SK-N-SH (cell line): Measurements from ENCODE around the gene SCO2. TPM values are rescaled to one million over a fixed set of nuclear protein-coding genes. Genes with fewer than 3 reads are reported as not detected.
A peak's percentile ranks its signal among the peaks of the same experiment; 100 is the strongest.

Experiments
- CTCF ChIA-PET: fragments of 300-600, 350-600 bp; formaldehyde crosslinking; extraction: SDS; loops from one replicate; lab custom pipeline; 2021; lab: Yijun Ruan, JAX
- POLR2A ChIA-PET: fragments of 350-600 bp; sonication (Branson Sonifier 250); formaldehyde crosslinking; extraction: SDS; loops from one replicate; lab custom pipeline; 2020; ENCODE audit warnings: antibody characterized with exemption, inconsistent platforms; lab: Yijun Ruan, JAX
- DNase-seq: peaks from one replicate; pipeline ENCODE4 v3.0.0; 2012
- H2AFZ ChIP-seq: fragments of 200-600 bp; sonication (generic); 2 replicates; pipeline ENCODE4 v1.8.1; 2016; ENCODE audit warnings: antibody characterized with exemption, mild to moderate bottlenecking, low read depth
- H3F3A ChIP-seq: fragments of 200-600 bp; sonication (generic); replicated peaks from 2 replicates; pipeline ENCODE3; 2016; ENCODE audit warnings: antibody characterized with exemption, mild to moderate bottlenecking; ENCODE audit not compliant: insufficient read depth
- H3K27ac ChIP-seq, 2 experiments: fragments of 200-500 bp in 1 of 2; fragments of 200-600 bp in 1 of 2; sonication (Bioruptor generic) in 1 of 2; sonication (generic), shearing (Covaris generic) in 1 of 2; 2 replicates each; pipeline versions ENCODE4 v1.5.1 to v1.6.1; 2014 to 2016; ENCODE audit warnings: low read depth in 2 of 2, inconsistent platforms in 1 of 2, low read length in 1 of 2, mild to moderate bottlenecking in 1 of 2, mixed read lengths in 1 of 2
- H3K27me3 ChIP-seq: fragments of 200-600 bp; sonication (generic), shearing (Covaris generic); 2 replicates; pipeline ENCODE4 v1.6.1; 2016; ENCODE audit warnings: mixed run types; ENCODE audit not compliant: insufficient read depth
- H3K36me3 ChIP-seq, 2 experiments: fragments of 200-500 bp in 1 of 2; fragments of 200-600 bp in 1 of 2; sonication (Bioruptor generic) in 1 of 2; sonication (generic) in 1 of 2; replicated peaks in 1 of 2; 2 replicates each; pipeline versions ENCODE3 to v1.5.1; 2014 to 2016; ENCODE audit warnings: low read length in 1 of 2, mild to moderate bottlenecking in 1 of 2; ENCODE audit not compliant: insufficient read depth in 2 of 2, control insufficient read depth in 1 of 2
- H3K4me1 ChIP-seq, 2 experiments: fragments of 200-500 bp in 1 of 2; fragments of 200-600 bp in 1 of 2; sonication (Bioruptor generic) in 1 of 2; sonication (generic), shearing (Covaris generic) in 1 of 2; 2 replicates each; pipeline versions ENCODE4 v1.5.1 to v1.6.1; 2014 to 2016; ENCODE audit warnings: low read depth in 1 of 2, low read length in 1 of 2, mixed run types in 1 of 2; ENCODE audit not compliant: insufficient read depth in 2 of 2, control insufficient read depth in 1 of 2
- H3K4me2 ChIP-seq: fragments of 200-600 bp; sonication (generic), shearing (Covaris generic); 2 replicates; pipeline ENCODE4 v1.6.1; 2017; ENCODE audit warnings: mixed run types
- H3K4me3 ChIP-seq, 2 experiments: fragments of 200-500 bp in 1 of 2; fragments of 200-600 bp in 1 of 2; sonication (Bioruptor generic) in 1 of 2; sonication (generic), shearing (Covaris generic) in 1 of 2; 2 replicates each; pipeline versions ENCODE4 v1.5.1 to v1.8.1; 2014 to 2016; ENCODE audit warnings: low read depth in 2 of 2, inconsistent platforms in 1 of 2, low read length in 1 of 2, mild to moderate bottlenecking in 1 of 2, mixed read lengths in 1 of 2, moderate library complexity in 1 of 2
- H3K79me2 ChIP-seq: fragments of 200-600 bp; sonication (generic); 2 replicates; pipeline ENCODE4 v1.8.1; 2017; ENCODE audit warnings: mild to moderate bottlenecking; ENCODE audit not compliant: insufficient read depth
- H3K9ac ChIP-seq: fragments of 200-600 bp; sonication (generic); 2 replicates; pipeline ENCODE4 v1.6.1; 2017; ENCODE audit warnings: mixed run types
- H3K9me2 ChIP-seq: fragments of 200-600 bp; sonication (generic); 2 replicates; pipeline ENCODE4 v1.6.1; 2017; ENCODE audit warnings: mixed run types
- H3K9me3 ChIP-seq: fragments of 200-600 bp; sonication (generic); 2 replicates; pipeline ENCODE4 v1.6.1; 2017; ENCODE audit warnings: mixed run types, mild to moderate bottlenecking, moderate library complexity
- H4K20me1 ChIP-seq: fragments of 200-600 bp; sonication (generic); 2 replicates; pipeline ENCODE4 v1.6.1; 2017; ENCODE audit warnings: mild to moderate bottlenecking, mixed run types; ENCODE audit not compliant: insufficient read depth
- CTCF ChIP-seq: fragments of 200-600 bp; sonication (generic); IDR thresholded peaks from 2 replicates; pipeline ENCODE4 v1.6.1; 2017; ENCODE audit warnings: antibody characterized with exemption, mild to moderate bottlenecking, moderate library complexity
- EP300 ChIP-seq, 2 experiments: IDR thresholded peaks; 2 replicates each; pipeline versions ENCODE4 v1.4.0 to v1.6.1; 2012; ENCODE audit warnings: borderline replicate concordance in 1 of 2, low read depth in 1 of 2, low read length in 1 of 2
- GATA2 ChIP-seq: sonication (generic); formaldehyde crosslinking; IDR thresholded peaks from 2 replicates; pipeline ENCODE4 v1.5.0; 2020; ENCODE audit warnings: mild to moderate bottlenecking, missing genetic modification reagents
- MAX ChIP-seq: IDR thresholded peaks from 2 replicates; pipeline ENCODE4 v1.4.0; 2012; ENCODE audit warnings: low read depth
- RXRA ChIP-seq: IDR thresholded peaks from 2 replicates; pipeline ENCODE4 v1.4.0; 2012; ENCODE audit warnings: low read depth, mild to moderate bottlenecking, borderline replicate concordance
- SMC3 ChIP-seq: IDR thresholded peaks from 2 replicates; pipeline ENCODE4 v1.6.1; 2012; ENCODE audit warnings: low read depth, low read length, improper control_type of control experiment
- USF2 ChIP-seq: fragments of 150-350 bp; IDR thresholded peaks from 2 replicates; pipeline ENCODE4 v1.6.1; 2017; ENCODE audit warnings: antibody characterized with exemption, low read length, low read depth, borderline replicate concordance
- WGBS: methylation state at CpG from one replicate; pipeline ENCODE4 v1.1.6; 2017; ENCODE audit warnings: low lambda C conversion rate; 5-methylcytosine and 5-hydroxymethylcytosine counted together
- polyA plus RNA-seq, 3 experiments: library from polyadenylated mRNA; depleted of rRNA; stranded (reverse); fragments of >200 nt; gene quantifications; 2 replicates each; pipeline ENCODE4 v1.2.3, GENCODE V29; 2012

The SCO2 gene
- polyA plus RNA-seq, 1 of the 3 experiments (the other 2 are of a cell fraction): 4.0 TPM

- H3K9ac ChIP-seq: no peak overlapping the region
- 93% methylated on average over 28 of the region's 78 CpGs for WGBS
- H3K79me2 ChIP-seq: no peaks in the 10 kb centered on the region
- H3K4me2 ChIP-seq: no peak overlapping the region
- H2AFZ ChIP-seq: no peak overlapping the region
- H3K4me1 ChIP-seq: peaks cover 0 to 9% of the 10 kb centered on the region in 2 experiments; a peak in 1 of 4 replicates
- H3F3A ChIP-seq: peaks cover 3% of the 10 kb centered on the region
- H3K27me3 ChIP-seq: no peaks in the 10 kb centered on the region
- H3K9me3 ChIP-seq: no peaks in the 10 kb centered on the region
- H3K4me3 ChIP-seq: no peak overlapping the region
- H3K27ac ChIP-seq: no peak overlapping the region
- H3K9me2 ChIP-seq: no peaks in the 10 kb centered on the region
- H3K36me3 ChIP-seq: no peaks in the 10 kb centered on the region
- TF ChIP-seq CTCF: no peak
- ChIA-PET CTCF (interaction anchor here (1.5 to 4.9 kb wide), 4 partner anchors 10 to 74 kb away, joined by 5 to 31 read pairs (median 8); partner anchors contain the start of genes SCO2 and SYCE3), POLR2A (interaction anchor here (1.6 to 2.3 kb wide), 2 partner anchors 16 to 21 kb away, joined by 5 to 7 read pairs; partner anchors contain the start of genes SCO2 and SYCE3)
- DNase-seq: peak; percentile 44
- H4K20me1 ChIP-seq: no peaks in the 10 kb centered on the region
Observed at GRCh38 chr22:50546326-50547262, 21.2 kb upstream of the SCO2 start.

- peaks cover 0 to 9% of the 10 kb centered on the region in 2 experiments; a peak in 1 of 4 replicates for H3K4me1 ChIP-seq
- no peaks in the 10 kb centered on the region for H4K20me1 ChIP-seq
- POLR2A ChIA-PET: interaction anchor here (1.6 to 2.3 kb wide), 2 partner anchors 17 to 21 kb away, joined by 5 to 7 read pairs; partner anchors contain the start of genes SCO2 and SYCE3
- H3K4me3 ChIP-seq: no peak within 1 kb of the TSS
- H3K36me3 ChIP-seq: no peaks in the 10 kb centered on the region
- no peaks in the 10 kb centered on the region for H3K79me2 ChIP-seq
- no peaks in the 10 kb centered on the region for H3K9me3 ChIP-seq
- CTCF ChIA-PET: interaction anchor here (1.0 to 4.9 kb wide), 5 partner anchors 11 to 75 kb away, joined by 4 to 31 read pairs (median 6); partner anchors contain the start of genes SCO2 and SYCE3
- H2AFZ ChIP-seq: no peak within 1 kb of the TSS
- 29% methylated on average over 4 of the region's 10 CpGs for WGBS
- H3K9ac ChIP-seq: no peak within 1 kb of the TSS
- no peaks in the 10 kb centered on the region for H3K27me3 ChIP-seq
- no peak within 1 kb of the TSS for H3K4me2 ChIP-seq
- H3K9me2 ChIP-seq: no peaks in the 10 kb centered on the region
- peak; percentile 82 for DNase-seq
- H3K27ac ChIP-seq: no peak within 1 kb of the TSS
- TF ChIP-seq GATA2 (CRISPR knock-in tag) (peak; percentile 94), USF2 (no peak), EP300 (IDR thresholded peaks at IDR 0.05; ENCODE audit: borderline replicate concordance in 1 of 2, low read depth in 1 of 2, low read length in 1 of 2) (no peak), MAX (no peak), CTCF (0 out of 2 replicates have a peak, but pooled peaks have one; percentile 20), SMC3 (no peak), RXRA (no peak)
- TF ChIP-seq, all 33 proteins: peak for 2
- peaks cover 3% of the 10 kb centered on the region for H3F3A ChIP-seq
Observed at GRCh38 chr22:50545522-50546325, 20.3 kb upstream of the SCO2 start, which contains the start of gene KLHDC7B. TSS of gene KLHDC7B (plus strand) at chr22:50545899. CDS start at chr22:50546244, 345 bp downstream.
